ENCODE results near the gene UACA.

- no peak for TF ChIP-seq CTCF (IDR thresholded peaks at IDR 0.05; ENCODE audit: poor library complexity)
- TF ChIP-seq EZH2 (IDR thresholded peaks at IDR 0.05; ENCODE audit: borderline replicate concordance) = no peak
- no peak for TF ChIP-seq EZH2phosphoT487 (IDR thresholded peaks at IDR 0.05; ENCODE audit: low read depth, severe bottlenecking, unreplicated experiment)
Measured at GRCh38 chr15:70643106-70643782, 120.1 kb downstream of the UACA start.

Measured in hepatocyte (in vitro differentiated cells).